OCI-LY7 (cell line): Measurements from ENCODE around the gene PHF12.

Experiments used
- EZH2phosphoT487 ChIP-seq: fragments of 200-600 bp; sonication (generic); IDR thresholded peaks from 2 replicates; pipeline ENCODE4 v1.6.1; 2018; ENCODE audit warnings: low read depth, borderline replicate concordance, mild to moderate bottlenecking, mixed run types, antibody characterized with exemption, low read length, moderate library complexity, mixed read lengths
- TF ChIP-seq, protein P1 (sequence below): fragments of 200-600 bp; sonication (generic); conservative IDR thresholded peaks from 2 replicates; pipeline ENCODE4 v1.5.1; 2014; ENCODE audit warnings: mild to moderate bottlenecking, antibody characterized with exemption, low read length, moderate library complexity, mixed read lengths

DNA sequence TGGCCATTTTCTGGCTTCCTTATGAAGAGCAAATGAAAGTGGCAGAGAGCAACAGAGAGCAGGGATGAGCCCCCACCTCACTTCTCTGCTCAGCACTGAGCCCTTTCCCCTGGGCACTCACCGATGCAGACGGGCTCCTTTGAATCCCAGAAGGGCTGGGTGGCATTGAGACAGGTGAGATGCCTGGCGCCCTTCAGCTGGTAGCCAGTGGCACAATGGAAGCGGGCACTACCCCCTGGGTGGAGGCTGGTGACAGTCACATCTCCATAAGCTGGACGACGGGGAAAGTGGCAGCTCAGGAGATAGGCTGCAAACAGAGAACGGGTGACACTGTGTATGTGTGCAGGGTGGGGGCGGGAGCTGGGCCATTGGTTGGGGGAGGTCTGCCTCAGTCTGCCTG, 12.5 kb upstream of the PHF12 start:
- TF ChIP-seq, protein P1, sequence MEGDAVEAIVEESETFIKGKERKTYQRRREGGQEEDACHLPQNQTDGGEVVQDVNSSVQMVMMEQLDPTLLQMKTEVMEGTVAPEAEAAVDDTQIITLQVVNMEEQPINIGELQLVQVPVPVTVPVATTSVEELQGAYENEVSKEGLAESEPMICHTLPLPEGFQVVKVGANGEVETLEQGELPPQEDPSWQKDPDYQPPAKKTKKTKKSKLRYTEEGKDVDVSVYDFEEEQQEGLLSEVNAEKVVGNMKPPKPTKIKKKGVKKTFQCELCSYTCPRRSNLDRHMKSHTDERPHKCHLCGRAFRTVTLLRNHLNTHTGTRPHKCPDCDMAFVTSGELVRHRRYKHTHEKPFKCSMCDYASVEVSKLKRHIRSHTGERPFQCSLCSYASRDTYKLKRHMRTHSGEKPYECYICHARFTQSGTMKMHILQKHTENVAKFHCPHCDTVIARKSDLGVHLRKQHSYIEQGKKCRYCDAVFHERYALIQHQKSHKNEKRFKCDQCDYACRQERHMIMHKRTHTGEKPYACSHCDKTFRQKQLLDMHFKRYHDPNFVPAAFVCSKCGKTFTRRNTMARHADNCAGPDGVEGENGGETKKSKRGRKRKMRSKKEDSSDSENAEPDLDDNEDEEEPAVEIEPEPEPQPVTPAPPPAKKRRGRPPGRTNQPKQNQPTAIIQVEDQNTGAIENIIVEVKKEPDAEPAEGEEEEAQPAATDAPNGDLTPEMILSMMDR, result no peak
- no peak for TF ChIP-seq EZH2phosphoT487
